GM21381 (cell line): ENCODE results near the gene GALNT15.

Experiments
- ATAC-seq: cut with Tn5 transposase; IDR thresholded peaks from one replicate; pipeline ENCODE4 v1.9.1; 2021; ENCODE audit warnings: mild to moderate bottlenecking, moderate library complexity; ENCODE audit not compliant: unreplicated experiment

GALNT15 gene

DNA sequence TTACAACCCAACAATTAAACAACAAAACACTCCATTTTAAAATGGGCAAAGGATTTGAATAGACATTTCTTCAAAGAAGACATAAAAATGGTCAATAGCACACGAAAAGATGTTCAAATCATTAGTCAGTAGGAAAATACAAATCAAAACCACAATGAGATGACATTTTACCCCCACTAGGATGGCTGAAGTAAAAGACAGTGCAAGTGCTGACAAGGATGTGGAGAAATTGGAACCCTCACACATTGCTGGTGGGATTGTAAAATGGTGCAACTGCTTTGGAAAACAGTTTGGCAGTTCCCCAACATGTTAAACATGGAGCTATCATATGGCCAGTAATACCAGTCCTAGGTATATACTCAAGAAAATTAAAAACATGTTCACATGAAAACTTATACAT, 11.6 kb downstream of the GALNT15 start:
- ATAC-seq, result no peak

DNA sequence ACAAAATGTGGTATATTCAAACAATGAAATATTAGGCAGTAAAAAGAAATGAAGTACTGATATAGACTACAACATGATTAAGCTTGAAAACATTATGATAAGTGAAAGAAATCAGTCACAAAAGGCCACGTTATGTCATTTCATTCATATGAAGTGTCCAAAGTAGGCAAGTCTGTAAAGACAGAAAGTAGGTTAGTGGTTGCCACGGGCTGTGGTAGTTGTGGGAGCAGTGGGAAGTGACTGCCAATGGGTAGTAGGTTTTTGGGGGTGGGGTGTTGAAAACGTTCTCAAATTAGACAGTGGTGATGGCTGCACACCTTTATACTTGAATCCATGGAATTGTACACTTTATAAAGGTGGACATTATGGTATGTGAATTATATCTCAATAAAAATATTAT, 12.1 kb downstream of the GALNT15 start:
- ATAC-seq, result no peak

DNA sequence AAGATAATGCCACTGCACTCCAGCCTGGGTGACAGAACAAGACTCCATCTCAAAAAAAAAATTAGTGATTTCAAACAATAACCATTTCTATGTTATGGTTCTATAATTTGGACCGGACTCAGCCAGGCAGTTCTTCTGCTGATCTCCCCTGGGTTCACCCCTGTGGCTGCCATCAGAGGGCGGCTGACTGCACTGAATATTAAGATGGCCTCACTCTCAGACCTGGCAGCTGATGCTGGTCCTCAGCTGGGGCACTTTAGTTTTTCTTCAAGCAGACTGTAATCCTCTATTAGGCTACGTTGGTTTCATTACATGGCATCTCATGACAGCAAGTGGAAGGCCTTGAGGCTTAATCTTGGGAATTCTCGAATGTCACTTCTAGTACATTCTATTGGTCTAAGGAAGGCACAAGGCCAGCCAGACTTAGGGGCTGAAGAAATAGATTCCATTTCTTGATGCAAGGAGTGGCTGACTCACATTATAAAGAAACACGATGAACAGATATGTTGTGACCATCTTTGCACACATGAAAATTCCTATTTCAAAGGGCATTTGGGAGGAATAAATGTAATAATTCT, 12.8 kb downstream of the GALNT15 start:
- ATAC-seq, result no peak

DNA sequence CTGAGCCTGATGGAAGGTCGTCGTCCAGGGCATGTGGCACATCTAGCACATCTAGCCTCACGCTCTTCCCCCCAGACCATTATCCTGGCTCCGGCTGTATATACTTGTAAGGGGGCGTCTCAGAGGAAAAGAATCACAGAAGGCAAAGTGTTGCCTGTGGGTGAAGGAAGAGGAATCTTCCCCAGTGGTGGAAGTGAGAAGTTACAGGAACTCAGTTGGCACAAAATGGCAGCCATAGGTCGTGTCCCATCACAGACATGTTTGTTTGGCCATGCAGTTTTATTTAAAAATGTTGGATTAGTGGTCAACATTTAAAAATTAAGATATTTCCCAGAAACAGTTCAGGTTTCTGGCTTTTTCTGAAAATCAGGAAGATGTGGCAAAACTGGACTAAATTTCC, 13.6 kb downstream of the GALNT15 start:
- ATAC-seq, result no peak

DNA sequence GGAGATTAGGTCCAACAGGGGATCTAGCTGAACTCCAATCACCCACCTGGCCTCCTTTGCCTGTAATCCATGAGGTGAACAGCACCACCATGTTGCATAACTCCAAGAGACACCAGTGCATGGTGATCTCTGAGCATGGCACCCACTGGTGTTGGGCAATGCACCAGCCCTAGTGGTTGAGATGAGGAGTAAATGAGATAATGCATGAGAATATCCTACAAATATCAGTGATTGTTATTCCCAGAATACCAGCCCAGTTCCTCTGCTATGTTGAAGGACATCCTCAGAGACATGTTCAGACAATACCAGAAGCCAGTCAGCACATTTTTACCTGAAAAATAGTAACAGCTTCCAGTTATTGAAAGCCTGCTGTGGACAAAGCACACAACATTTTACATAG, 14.7 kb downstream of the GALNT15 start:
- no peak for ATAC-seq

DNA sequence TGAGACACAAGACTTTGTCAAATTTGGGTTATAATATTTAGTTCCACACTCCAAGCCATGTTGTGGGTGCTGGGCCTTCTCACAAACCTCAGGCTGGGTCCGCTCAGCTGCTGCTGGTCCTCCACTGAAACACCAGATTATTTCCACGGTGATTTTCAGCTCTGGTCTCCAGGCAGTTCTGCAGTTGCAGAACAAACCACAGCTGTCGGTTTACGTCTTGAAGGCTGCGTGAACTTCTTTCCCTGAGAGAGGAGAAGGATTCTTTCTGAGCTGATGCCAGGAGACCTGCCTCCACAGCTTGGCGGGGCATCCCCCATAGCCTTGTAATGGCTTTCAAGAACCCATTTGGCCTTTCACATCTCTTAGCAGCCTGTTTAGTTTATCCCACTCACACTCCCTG, 16.2 kb downstream of the GALNT15 start:
- no peak for ATAC-seq

DNA sequence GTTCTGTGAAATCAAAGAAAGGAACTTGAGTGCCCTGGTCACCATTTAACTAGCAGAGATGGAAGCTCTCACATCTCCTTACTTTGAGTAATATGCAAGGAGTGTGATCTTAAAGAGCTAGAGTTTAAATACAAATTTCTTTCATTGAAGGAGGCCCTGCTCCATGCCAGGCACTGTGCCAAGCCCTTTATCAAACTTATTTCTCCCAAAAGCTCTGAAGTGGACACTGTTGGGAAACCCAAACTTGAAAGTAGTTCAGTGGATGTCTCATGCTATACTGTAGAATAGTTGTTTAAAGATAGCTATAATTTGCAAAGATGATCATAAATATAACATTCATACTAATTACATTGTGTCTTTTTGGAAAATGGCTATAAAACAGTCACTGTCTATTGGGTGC, 17.1 kb downstream of the GALNT15 start:
- no peak for ATAC-seq

DNA sequence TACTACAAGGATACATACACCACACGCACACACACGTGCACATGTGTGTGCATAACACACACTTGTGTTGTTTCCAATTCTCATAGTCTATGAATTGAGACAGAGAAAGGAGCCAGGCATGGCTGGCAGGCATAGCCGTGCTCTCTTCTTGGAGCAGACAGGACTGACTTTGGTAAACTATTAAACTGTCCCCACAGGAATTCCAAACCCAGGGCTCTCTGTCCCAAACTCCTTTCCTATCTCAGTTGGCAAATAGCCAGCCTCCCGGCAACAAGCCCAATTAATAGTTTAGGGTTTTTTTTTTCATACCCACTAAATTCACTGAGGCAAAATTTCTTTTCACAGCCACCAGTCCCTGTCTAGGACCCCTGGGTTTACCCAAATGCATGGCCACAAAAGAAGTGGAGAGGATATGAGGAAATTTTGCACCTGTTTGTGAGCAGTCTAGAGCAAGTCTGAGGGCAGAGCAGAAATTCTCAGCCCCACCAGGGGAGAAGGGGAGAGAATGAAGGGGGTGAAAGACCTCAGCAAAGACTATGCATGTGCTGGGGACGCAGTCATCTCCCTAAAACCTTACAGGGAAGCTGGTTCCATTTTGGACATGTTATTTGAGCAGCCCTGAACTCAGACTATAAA, 17.8 kb downstream of the GALNT15 start:
- ATAC-seq, result no peak

DNA sequence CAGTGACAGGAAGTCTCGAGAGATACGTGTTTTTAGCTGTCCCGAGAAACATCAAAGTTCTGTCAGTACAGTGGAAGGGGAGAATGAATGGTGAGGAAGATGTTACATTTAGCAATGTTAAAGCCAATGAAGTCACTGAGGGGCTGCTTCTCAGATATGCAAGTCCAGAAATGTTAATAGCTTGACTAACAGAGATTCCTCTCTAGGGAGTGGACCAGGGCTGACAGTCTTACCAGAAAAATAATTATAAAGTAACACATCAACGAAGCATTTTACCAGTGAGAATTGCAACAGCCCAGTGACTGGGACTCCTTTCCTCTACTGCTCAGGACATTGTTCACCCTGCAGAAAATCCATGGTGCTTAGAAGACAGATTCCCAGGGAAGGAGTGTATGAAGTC, 23.9 kb downstream of the GALNT15 start:
- ATAC-seq, result no peak

DNA sequence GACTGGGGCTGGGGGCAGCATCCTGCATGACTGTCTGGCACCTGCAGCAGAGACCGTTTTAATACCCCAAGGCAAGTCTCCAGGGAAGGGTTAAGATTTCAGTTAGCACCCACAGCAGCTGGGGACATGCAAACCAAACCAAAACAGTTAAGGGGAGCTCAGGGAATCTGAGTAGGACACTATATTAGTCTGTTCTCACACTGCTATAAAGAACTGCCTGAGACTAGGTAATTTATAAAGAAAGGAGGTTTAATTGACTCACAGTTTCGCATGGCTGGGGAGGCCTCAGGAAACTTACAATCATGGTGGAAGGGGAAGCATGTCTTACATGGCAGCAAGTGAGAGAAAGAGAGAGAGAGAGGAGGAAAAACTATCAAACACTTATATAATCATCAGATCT, 25.3 kb downstream of the GALNT15 start:
- no peak for ATAC-seq

DNA sequence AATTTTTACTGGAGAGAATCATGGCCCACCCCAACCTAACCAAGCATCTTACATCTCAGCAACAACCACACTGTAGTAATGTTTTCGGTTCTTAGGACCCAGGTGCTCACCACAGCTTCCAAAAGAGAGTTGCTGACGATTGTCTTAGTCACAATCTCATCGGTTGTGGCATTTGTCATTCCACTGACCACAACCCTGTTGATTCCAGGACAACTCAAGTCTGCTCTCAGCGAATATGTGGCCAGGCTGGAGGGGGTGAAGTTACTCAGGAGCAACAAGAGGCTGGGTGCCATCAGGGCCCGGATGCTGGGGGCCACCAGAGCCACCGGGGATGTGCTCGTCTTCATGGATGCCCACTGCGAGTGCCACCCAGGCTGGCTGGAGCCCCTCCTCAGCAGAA, 25.9 kb downstream of the GALNT15 start:
- no peak for ATAC-seq

DNA sequence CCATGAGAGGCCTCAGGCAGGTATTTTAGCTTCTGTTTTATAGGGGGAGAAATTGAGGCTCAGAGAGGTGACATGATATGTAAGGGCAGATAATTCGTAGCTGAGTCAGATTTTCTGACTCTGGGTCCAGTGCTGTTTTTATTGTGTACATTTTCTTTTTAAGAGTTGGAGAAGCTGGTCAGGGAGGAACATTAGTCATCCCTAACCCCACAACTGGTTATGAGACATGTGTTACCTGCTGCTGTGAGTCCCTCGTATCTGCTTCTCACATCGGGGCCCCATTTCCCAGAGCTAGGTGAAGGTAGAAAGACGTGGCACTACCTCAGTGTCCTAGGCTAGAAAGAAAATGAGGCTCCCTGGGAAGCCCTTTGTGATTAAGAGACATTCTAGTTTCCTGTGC, 28.6 kb downstream of the GALNT15 start:
- ATAC-seq, result no peak

DNA sequence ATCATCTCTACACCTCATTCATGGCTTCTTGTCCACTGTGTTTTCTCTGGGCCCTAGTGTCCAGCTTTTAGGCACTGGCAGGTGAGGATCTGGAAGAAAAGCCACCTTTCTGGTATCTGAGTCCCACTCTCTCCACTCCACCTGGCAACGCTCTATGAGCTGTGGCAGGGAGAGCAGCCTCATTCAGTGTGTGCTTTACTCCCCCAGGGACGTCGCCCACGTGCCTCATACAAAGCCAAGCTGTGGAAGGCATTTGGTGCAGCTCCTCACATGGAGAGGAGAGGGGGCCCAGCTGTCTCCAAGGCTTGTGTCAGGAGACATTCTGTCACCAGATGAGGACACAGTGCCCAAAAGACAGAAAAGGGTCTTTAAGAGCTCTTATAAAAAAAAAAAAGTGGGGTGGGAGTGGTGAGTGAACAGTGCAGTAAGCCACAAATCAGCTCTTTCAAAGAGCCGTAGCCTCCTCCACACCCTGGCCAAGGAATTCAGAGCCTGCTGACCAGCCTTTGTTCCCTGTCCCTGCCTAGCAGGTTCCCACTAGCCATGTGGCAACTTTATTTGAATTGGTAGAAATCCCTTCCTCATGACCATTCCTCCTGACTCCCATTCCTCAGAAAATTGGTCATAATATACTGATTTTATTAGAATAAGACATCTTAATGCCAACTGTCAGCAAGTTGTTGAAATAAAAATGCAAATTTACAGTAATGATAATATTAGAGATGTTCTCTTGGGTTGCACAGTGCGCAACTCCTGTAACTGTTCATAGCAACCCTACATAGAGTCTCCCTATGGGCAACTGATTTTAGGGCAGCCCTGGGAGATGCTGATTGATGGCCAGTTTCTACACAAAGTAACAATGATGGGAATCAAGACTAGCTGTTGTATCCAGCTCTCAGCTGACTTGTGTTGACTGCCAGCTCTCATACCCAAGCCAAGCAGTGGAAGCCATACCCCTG, 29.5 kb downstream of the GALNT15 start:
- no peak for ATAC-seq

DNA sequence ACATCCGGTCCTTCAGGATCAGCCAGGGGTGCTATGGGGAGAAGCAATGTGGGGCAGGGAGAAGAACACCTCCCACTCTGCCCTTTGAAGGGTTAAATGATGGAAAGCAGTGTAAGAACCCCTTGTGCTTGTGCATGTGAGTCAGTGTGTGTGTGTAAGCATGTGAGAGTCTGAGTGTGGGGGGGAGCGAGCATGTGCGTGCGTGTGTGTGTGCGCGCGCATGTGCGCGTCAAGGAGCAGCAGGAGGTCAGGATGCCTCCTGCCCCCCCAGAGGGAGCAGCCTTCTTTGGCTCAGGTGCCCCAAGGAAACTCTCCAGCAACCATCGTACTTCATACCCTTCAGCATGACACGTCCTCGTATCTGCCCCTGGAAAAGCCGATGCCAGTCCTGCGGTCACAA, 30.3 kb downstream of the GALNT15 start:
- no peak for ATAC-seq

DNA sequence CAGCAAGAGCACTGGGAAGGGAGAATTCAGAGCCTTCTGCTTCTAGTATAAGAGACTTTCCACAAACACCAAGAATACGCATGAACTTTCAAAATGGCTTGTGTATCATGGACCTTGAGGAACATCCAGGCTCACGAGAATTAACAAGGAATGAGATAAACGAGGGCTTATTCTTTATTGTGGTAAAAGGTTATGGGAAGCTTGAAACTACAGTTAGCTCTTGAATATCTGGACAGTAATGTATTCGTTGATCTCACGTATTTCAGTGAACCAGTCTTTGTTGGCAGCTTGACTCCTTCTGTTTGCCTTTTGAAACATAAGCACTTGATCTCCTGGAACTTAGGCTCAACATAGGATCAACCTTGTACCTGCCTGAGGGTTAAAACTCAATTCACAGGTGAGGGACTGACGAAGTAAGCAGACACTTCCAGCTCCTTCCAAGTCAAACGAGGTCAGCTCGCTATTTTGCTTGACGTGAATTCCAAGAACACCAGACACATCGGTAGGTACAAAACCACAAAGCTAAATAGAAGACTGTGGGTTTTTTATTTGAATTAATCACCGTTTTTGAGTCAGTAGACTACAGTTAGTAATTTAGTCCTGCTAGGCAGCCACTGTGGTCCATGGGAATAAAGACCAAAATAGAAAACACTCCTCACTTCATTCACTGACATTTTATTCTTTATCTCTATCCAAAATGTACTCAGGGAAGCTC, 30.8 kb downstream of the GALNT15 start:
- no peak for ATAC-seq

DNA sequence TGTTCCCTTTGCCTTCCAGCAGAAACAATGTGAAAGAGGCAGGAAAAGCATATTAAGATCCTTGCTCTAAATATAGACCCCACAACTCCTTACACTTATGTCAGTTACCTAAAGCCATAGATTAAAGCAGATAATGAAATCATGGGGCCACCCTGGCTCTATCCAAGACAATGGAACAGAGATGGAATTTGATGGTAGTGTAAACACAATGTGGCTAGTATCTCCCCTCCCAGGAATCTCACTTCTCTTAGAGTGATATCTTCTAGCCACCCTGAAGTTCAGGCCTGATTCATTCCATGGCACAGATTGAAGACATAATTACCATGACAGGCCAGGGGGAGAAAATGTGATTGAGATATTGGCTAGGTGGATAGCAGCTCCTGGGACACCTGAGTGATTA, 32.6 kb downstream of the GALNT15 start:
- no peak for ATAC-seq

DNA sequence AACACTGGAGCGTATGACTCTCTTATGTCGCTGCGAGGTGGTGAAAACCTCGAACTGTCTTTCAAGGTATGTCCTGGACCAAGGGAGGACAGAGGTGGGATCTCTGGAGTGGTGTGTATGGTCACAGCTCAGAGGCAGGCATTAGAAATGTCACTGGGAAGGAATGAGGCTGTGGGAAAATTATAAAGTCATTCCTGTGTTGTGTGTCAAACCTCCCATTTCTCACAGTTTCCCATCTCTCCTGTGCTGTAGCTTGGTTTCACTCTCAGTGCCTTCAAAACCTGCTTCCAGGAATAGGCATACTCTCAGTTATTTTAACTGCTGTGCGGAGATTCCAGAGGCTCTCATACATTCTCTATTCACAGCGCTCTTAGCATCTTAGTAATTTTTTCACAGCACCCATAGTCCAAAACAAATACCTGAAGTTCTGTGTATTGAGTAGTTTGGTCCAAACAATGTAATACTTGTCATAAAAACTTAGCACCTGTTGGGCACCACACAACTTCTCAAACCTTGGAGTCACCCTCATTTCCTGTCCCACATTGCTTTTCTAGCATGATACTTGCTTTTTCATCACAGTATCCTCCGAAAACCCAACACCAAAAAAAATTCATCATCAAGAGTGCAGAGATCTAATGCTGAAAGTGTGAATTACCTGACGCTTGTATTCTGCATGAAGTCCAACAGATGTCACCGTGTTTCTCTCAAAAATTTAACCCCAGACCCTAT, 36.9 kb downstream of the GALNT15 start:
- no peak for ATAC-seq

DNA sequence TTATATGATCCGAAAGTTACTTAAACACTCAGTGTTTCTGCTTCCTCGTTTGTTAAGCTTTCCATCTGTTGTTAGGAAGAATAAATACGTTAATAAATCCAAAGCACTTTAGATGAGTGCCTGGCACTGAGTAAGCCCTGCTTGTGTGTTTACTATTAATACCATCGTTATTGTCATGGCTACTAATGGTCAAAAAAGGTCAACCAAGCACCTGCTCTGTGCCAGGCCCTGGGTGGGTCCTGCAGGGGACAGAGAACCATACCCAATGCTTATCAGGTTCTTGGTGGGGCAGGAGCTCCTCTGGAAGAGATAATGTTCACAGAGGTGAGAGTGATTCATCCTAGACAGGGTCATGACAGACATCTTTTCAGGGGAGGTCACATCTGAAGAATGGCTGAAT, 39.9 kb downstream of the GALNT15 start:
- ATAC-seq, result no peak

DNA sequence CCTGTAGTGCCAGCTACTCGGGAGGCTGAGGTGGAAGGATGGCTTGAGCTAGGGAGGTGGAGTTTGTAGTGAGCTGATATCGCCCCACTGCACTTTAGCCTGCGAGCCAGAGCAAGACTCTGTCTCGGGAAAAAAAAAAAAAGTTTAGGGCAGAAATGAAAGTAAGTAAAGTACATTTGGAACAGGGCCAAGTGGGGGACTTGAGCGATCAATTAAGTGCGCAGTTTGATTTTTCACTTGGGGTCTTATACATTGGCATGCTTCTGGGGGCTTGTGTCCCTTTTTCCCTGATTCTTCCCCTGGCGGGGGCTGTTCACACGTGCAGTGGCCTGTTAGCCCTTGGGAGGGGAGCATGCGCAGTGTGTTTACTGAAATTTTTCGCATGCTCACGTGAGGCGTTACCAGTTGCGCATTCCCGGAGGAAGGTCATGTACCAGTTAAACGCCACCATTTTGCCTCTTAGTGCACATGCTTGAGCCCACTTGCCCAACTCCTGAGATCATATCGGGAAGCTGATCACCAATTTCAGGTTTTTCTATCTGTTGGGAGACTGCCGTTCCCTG, 42.0 kb downstream of the GALNT15 start:
- ATAC-seq, result no peak

DNA sequence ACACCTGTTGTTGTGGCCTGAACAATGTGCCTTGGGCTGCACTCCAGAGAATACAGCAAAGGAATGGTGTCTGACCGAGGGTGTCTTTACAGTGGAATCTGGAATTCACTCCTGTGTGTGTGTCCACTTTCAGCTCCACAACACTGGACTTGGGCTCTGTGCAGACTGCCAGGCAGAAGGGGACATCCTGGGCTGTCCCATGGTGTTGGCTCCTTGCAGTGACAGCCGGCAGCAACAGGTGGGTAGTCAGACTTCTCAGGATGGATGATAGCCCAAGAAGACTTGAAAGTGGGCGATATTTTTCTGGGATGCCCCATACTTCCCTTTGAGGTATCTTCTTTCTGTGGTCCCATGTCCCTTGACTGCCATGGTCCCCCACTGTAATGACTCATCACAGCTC, 45.3 kb downstream of the GALNT15 start:
- no peak for ATAC-seq
